GM10248 (cell line): ENCODE measurements around the gene FAM20C.
"Not testable (repeated sequence)": the region's sequence is repeated elsewhere in the genome, so short reads cannot be mapped to it uniquely, and the experiment has no call there.

Experiments used
- CTCF ChIA-PET: fragments of 300-600 bp; sonication (Branson Sonifier 250); formaldehyde crosslinking; extraction: SDS; loops from one replicate; lab custom pipeline; 2021; ENCODE audit warnings: antibody characterized with exemption; lab: Yijun Ruan, JAX
- POLR2A ChIA-PET: fragments of 350-650 bp; sonication (Branson Sonifier 250); formaldehyde crosslinking; extraction: SDS; loops from one replicate; lab custom pipeline; 2020; ENCODE audit warnings: antibody characterized with exemption; lab: Yijun Ruan, JAX
- DNase-seq: peaks from one replicate; pipeline ENCODE4 v3.0.0; 2012; ENCODE audit errors: extremely low spot score
- TF ChIP-seq, protein P1 (sequence below): IDR thresholded peaks from 2 replicates; pipeline ENCODE4 v1.5.1; 2012; ENCODE audit warnings: mild to moderate bottlenecking, low read depth; ENCODE audit errors: extremely low read depth, missing control alignments, control extremely low read depth

Gene FAM20C

DNA sequence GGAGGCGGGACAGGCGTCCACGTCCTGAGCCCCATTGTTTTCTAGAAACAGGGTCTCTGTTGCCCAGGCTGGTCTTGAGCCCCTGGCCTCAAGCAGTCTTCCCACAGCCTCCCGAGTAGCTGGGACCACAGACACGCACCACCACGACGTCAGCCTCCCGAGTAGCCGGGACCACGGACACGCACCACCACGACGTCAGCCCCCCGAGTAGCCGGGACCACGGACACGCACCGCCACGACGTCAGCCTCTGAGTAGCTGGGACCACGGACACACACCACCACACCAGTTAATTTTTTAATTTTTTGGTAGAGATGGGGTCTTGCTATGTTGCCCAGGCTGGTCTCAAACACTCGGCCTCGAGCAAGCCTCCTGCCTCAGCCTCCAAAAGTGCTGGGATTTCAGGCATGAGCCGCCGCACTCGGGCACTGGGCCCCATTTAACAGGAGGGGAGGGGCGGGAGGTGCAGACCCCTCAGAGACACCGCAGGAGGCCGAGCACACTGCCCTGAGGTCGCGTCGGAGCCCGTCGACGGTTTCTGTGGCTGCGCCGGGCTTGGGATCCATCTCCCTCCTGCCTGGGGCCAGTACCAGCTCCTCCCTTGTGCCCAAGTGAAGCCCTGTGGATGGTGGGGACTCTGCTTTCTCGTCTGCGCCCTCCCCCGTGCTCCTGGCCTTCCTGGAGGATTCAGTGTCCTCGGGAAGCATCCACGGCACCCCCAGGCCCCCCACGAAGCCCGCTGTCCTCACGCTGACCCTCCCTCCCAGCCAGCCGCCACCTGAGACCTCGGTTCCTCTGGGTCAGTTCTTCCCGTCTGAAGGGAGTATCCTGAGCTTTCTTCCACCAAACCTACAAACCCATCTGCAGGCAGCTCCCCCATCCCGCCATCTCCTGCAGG lies 13.0 kb downstream of the FAM20C start:
- ChIA-PET CTCF (no interaction called here), POLR2A (no interaction called here)

DNA sequence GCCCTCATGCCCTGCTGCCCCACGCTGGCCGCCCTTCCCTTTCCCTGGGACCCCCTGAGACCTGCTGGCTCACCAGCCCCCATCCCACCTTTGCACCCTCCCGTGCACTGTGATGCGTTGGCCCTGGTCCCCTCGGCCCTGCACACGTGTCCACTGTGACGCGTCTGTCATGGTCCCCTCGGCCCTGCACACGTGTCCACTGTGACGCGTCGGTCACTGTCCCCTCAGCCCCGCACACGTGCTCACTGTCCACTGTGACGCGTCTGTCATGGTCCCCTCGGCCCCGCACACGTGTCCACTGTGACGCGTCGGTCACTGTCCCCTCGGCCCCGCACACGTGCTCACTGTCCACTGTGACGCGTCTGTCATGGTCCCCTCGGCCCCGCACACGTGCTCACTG lies 14.0 kb downstream of the FAM20C start:
- POLR2A ChIA-PET, DNase-seq, CTCF ChIA-PET: not testable (repeated sequence)

More for the DNA sequence above, 13.0 kb downstream of the FAM20C start:
- DNase-seq: no peak
- TF ChIP-seq, protein P1, sequence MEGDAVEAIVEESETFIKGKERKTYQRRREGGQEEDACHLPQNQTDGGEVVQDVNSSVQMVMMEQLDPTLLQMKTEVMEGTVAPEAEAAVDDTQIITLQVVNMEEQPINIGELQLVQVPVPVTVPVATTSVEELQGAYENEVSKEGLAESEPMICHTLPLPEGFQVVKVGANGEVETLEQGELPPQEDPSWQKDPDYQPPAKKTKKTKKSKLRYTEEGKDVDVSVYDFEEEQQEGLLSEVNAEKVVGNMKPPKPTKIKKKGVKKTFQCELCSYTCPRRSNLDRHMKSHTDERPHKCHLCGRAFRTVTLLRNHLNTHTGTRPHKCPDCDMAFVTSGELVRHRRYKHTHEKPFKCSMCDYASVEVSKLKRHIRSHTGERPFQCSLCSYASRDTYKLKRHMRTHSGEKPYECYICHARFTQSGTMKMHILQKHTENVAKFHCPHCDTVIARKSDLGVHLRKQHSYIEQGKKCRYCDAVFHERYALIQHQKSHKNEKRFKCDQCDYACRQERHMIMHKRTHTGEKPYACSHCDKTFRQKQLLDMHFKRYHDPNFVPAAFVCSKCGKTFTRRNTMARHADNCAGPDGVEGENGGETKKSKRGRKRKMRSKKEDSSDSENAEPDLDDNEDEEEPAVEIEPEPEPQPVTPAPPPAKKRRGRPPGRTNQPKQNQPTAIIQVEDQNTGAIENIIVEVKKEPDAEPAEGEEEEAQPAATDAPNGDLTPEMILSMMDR: no peak

DNA sequence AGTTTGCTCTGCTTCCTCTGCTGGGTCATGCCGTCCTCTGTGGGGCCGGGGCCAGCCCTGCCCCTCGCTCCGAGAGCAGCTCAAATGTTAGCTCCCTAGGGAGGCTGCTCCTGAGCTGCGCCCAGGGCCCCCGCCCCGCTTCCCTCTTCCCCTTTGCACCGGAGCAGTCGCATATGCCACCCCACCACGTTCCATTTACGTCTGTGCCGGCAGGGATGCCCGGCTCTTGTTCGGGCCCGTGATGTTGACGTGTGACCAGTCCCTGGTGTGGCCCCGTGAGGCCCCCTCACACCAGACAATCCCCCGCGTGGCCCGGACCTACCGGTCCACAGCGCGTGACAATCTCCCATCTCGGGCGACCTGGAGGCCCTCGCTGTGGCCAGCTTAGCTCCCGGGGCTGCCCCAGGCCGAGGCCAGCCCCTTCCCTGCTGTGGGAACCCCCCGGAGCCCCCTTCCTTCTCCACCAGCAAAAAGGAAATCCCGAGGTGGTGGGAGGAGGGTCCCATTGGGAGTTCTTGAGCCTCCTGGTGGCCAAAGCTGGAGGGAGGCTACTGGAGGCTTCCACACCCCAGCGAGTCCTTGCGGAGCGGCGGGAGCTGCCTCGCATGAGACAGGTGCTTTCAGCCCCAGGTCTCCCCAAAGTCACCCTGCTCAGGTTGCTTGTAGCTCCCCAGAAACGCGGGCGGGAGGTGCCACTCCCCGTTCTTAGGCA lies 15.2 kb downstream of the FAM20C start:
- TF ChIP-seq, protein P1: no peak
- DNase-seq: no peak
- ChIA-PET CTCF (no interaction called here), POLR2A (no interaction called here)

DNA sequence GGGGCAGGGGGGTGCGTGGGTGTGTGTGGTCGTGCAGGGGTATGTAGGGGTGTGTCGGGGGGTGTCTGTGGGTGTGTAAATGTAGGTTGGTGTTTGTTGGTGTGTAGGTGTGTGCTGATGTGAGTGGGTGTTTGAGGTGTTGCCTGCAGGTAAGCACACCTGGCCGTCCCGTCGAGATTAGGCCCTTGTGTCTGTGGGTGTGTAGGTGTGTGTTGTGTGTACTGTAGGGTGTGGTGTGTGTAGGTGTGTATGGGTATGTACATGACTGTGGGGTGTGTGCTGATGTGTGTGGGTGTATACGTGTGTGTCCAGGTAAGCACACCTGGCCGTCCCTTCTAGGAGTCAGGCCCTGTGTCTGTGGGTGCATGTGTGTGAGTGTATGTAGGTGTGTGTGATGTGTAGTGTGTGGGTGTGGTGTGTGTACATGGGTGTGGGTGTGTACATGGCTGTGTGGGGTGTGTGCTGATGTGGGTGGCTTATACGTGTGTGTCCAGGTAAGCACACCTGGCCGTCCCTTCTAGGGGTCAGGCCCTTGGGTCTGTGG lies 15.8 kb downstream of the FAM20C start:
- TF ChIP-seq, protein P1: no peak
- no peak for DNase-seq
- POLR2A ChIA-PET: no interaction called here
- CTCF ChIA-PET: no interaction called here

DNA sequence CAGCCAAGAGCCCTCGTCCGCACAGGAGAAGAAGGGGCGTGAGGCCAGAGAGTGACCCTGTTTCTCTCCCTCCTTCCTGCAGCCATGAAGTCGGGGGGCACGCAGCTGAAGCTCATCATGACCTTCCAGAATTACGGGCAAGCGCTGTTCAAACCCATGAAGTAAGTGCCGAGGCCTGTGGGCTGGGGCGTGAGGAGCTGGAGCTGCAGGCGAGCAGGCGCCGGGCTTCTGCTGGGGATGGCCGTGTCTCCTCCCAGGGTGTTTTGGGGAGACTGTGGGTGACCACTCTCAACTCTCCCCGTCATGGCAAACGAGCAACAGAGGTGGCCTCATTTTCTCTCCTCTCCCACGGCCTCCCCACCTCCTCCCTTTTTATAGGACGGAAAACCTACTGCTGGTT lies 16.4 kb downstream of the FAM20C start:
- CTCF ChIA-PET: no interaction called here

DNA sequence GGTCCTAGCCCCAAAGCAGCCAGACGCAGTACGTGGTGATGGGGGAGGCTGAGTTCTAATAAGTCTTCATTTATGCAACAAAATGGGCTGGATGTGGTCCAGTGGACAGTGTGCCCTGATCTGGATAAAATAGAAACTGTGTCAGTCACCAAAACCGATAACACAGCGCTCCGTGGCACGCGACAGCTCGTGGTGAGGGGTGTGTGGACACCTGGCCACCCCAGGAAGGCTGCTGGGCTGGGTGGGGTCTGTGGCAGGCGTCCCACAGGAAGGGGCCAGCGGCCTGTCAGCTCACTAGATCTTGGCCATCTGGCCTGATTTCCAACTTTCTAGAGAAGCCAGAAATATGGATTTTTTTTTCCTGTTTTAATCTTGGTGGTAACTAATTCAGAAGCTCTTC lies 17.0 kb downstream of the FAM20C start:
- TF ChIP-seq, protein P1: no peak
- DNase-seq: no peak
- POLR2A ChIA-PET: no interaction called here
- CTCF ChIA-PET: no interaction called here

More for the DNA sequence above, 16.4 kb downstream of the FAM20C start:
- DNase-seq: no peak
- TF ChIP-seq, protein P1: no peak
- POLR2A ChIA-PET: no interaction called here

DNA sequence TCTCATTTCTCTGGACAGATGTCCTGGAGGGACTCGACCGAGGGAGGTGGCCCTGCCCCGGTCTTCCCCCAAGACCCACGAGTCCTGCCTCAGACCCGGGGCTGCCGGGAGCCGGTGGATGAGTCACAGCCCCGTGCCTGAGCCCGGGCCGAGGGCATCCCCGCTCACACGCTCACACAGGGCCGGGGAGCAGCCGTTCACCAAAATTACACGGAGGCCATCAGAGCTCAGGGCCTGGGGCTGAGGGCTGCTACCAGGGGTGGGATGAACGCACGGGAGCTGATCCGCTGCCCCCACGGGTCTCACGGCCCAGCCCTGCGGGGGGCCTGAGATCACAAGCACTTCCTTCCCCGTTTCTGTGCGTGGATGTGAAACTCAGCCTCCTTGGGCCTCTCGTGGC lies 17.5 kb downstream of the FAM20C start:
- DNase-seq: no peak
- ChIA-PET CTCF (no interaction called here), POLR2A (no interaction called here)
- TF ChIP-seq, protein P1: no peak
